Hepatocyte (in vitro differentiated cells): ENCODE results near the gene CCDC102A. TPM values are rescaled to one million over a fixed set of nuclear protein-coding genes. Genes with fewer than 3 reads are reported as not detected.

Experiments used
- DNase-seq: peaks from one replicate; pipeline ENCODE4 v3.0.0-alpha.2; 2016; ENCODE audit warnings: low spot score
- H2AFZ ChIP-seq: fragments of 200-600 bp; sonication (generic); 2 replicates; pipeline ENCODE4 v1.6.0; 2016; ENCODE audit warnings: antibody characterized with exemption, mild to moderate bottlenecking
- H3K27ac ChIP-seq: fragments of 200-600 bp; sonication (generic); 2 replicates; pipeline ENCODE4 v1.5.1; 2016; ENCODE audit warnings: mild to moderate bottlenecking
- H3K27me3 ChIP-seq: fragments of 200-600 bp; sonication (generic); 2 replicates; pipeline ENCODE4 v1.6.1; 2016
- H3K36me3 ChIP-seq: fragments of 200-600 bp; sonication (generic); replicated peaks from 2 replicates; pipeline ENCODE4 v1.5.1; 2016; ENCODE audit warnings: low read depth; ENCODE audit not compliant: insufficient read depth
- H3K4me1 ChIP-seq: fragments of 200-600 bp; sonication (generic); 2 replicates; pipeline ENCODE4 v1.5.1; 2016; ENCODE audit warnings: mild to moderate bottlenecking, moderate library complexity; ENCODE audit not compliant: insufficient read depth
- H3K4me2 ChIP-seq: fragments of 200-600 bp; sonication (generic); 2 replicates; pipeline ENCODE4 v1.6.0; 2016
- H3K4me3 ChIP-seq: fragments of 200-600 bp; sonication (generic); 2 replicates; pipeline ENCODE4 v1.5.1; 2016; ENCODE audit warnings: mild to moderate bottlenecking
- H3K79me2 ChIP-seq: fragments of 200-600 bp; sonication (generic); 2 replicates; pipeline ENCODE4 v1.6.0; 2017; ENCODE audit warnings: mild to moderate bottlenecking
- H3K9me2 ChIP-seq: fragments of 200-600 bp; sonication (generic); replicated peaks from 2 replicates; pipeline ENCODE4 v1.6.0; 2017; ENCODE audit warnings: mild to moderate bottlenecking; ENCODE audit not compliant: insufficient read depth
- H3K9me3 ChIP-seq: fragments of 200-600 bp; sonication (generic); 2 replicates; pipeline ENCODE4 v1.5.1; 2016; ENCODE audit warnings: low read depth, mild to moderate bottlenecking
- H4K20me1 ChIP-seq: fragments of 200-600 bp; sonication (generic); 2 replicates; pipeline ENCODE4 v1.6.0; 2016; ENCODE audit warnings: mild to moderate bottlenecking; ENCODE audit not compliant: insufficient read depth, poor library complexity, severe bottlenecking
- EZH2 ChIP-seq: fragments of 200-600 bp; sonication (generic); IDR thresholded peaks from 2 replicates; pipeline ENCODE4 v1.6.1; 2016; ENCODE audit warnings: antibody characterized with exemption, mild to moderate bottlenecking, borderline replicate concordance
- EZH2phosphoT487 ChIP-seq: fragments of 200-600 bp; sonication (generic); IDR thresholded peaks from one replicate; pipeline ENCODE4 v1.6.1; 2018; ENCODE audit warnings: antibody characterized with exemption, mild to moderate bottlenecking, low read depth, moderate library complexity; ENCODE audit not compliant: unreplicated experiment, severe bottlenecking
- WGBS: methylation state at CpG from one replicate; pipeline ENCODE4 v1.1.6; 2016; ENCODE audit warnings: low lambda C conversion rate; ENCODE audit errors: missing lambda C conversion rate; 5-methylcytosine and 5-hydroxymethylcytosine counted together
- polyA plus RNA-seq: library from polyadenylated mRNA; unstranded; fragments of >200 nt; fragmentation: Nextera tagmentation; extraction: Ambion mirVana; gene quantifications from 2 replicates; pipeline ENCODE4 v1.2.1, GENCODE V29; 2016
- total RNA-seq: library from RNA; depleted of rRNA; stranded (reverse); fragments of >200 nt; gene quantifications from 2 replicates; pipeline ENCODE4 v1.2.3, GENCODE V29; 2014
- TF ChIP-seq, protein P1 (sequence below): fragments of 200-600 bp; sonication (generic); IDR thresholded peaks from 2 replicates; pipeline ENCODE4 v1.5.1; 2016; ENCODE audit warnings: antibody characterized with exemption, mild to moderate bottlenecking; ENCODE audit not compliant: poor library complexity

Gene CCDC102A
- total and polyA plus RNA-seq, 2 experiments from 2014 or later, result 11.4 to 17.2 TPM

GRCh38 chr16:57540387-57540786 lies 4.0 kb upstream of the CCDC102A start:
- Histone ChIP-seq H4K20me1 (no peaks in the 10 kb centered on the region), H3K27ac (no peak overlapping the region), H3K79me2 (peaks cover 6% of the 10 kb centered on the region), H3K4me3 (no peak overlapping the region), H3K36me3 (no peaks in the 10 kb centered on the region), H3K9me3 (no peaks in the 10 kb centered on the region), H3K27me3 (no peaks in the 10 kb centered on the region), H2AFZ (no peak overlapping the region), H3K4me1 (peaks cover 11% of the 10 kb centered on the region), H3K4me2 (no peak overlapping the region), H3K9me2 (no peaks in the 10 kb centered on the region)
- TF ChIP-seq EZH2 (no peak), EZH2phosphoT487 (no peak)
- TF ChIP-seq, protein P1, sequence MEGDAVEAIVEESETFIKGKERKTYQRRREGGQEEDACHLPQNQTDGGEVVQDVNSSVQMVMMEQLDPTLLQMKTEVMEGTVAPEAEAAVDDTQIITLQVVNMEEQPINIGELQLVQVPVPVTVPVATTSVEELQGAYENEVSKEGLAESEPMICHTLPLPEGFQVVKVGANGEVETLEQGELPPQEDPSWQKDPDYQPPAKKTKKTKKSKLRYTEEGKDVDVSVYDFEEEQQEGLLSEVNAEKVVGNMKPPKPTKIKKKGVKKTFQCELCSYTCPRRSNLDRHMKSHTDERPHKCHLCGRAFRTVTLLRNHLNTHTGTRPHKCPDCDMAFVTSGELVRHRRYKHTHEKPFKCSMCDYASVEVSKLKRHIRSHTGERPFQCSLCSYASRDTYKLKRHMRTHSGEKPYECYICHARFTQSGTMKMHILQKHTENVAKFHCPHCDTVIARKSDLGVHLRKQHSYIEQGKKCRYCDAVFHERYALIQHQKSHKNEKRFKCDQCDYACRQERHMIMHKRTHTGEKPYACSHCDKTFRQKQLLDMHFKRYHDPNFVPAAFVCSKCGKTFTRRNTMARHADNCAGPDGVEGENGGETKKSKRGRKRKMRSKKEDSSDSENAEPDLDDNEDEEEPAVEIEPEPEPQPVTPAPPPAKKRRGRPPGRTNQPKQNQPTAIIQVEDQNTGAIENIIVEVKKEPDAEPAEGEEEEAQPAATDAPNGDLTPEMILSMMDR, result no peak
- DNase-seq, result no peak
- 84% methylated on average over 2 of the region's 2 CpGs for WGBS

GRCh38 chr16:57539072-57539796 lies 2.9 kb upstream of the CCDC102A start:
- H3K79me2 ChIP-seq, result peaks cover 17% of the 10 kb centered on the region
- H3K4me3 ChIP-seq, result no peak overlapping the region
- no peak overlapping the region for H3K27ac ChIP-seq
- no peaks in the 10 kb centered on the region for H3K9me3 ChIP-seq
- no peak overlapping the region for H2AFZ ChIP-seq
- H4K20me1 ChIP-seq, result no peaks in the 10 kb centered on the region
- no peaks in the 10 kb centered on the region for H3K9me2 ChIP-seq
- DNase-seq, result no peak
- H3K4me1 ChIP-seq, result peaks cover 23% of the 10 kb centered on the region
- no peaks in the 10 kb centered on the region for H3K36me3 ChIP-seq
- no peak overlapping the region for H3K4me2 ChIP-seq
- 95% methylated on average over 10 of the region's 10 CpGs for WGBS
- no peaks in the 10 kb centered on the region for H3K27me3 ChIP-seq
- no peak for TF ChIP-seq EZH2
- TF ChIP-seq, protein P1, result no peak
- TF ChIP-seq EZH2phosphoT487, result no peak

DNA sequence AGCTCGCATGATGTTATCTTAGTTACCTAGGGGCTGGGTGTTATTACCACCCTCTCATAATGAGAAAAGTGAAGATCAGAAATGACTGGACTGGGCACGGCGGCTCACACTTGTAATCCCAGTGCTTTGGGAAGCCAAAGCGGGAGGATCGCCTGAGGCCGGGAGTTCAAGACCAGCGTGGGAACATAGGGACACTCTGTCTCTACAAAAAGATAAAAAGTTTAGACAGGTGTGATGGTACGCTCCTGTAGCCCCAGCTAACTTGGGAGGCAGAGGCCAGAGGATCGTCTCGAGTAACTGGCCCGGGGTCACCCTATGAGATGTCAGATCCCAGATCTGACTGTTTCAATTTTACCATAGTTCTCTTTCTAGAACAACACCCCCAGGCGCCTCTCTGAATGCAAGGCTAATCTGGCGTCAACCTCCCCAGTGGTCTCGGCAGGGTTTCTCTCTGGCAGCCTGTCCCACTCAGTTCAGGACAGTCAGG lies 1.9 kb upstream of the CCDC102A start:
- Histone ChIP-seq H3K79me2 (peaks cover 25% of the 10 kb centered on the region), H3K9me3 (no peaks in the 10 kb centered on the region), H3K27ac (no peak overlapping the region), H4K20me1 (no peaks in the 10 kb centered on the region), H3K27me3 (no peaks in the 10 kb centered on the region), H2AFZ (no peak overlapping the region), H3K4me2 (no peak overlapping the region), H3K9me2 (no peaks in the 10 kb centered on the region), H3K4me3 (no peak overlapping the region), H3K4me1 (peaks cover 32% of the 10 kb centered on the region), H3K36me3 (no peaks in the 10 kb centered on the region)
- TF ChIP-seq, protein P1, result no peak
- DNase-seq, result no peak
- 81% methylated on average over 14 of the region's 14 CpGs for WGBS
